Transverse colon (tissue), 4 donors: Measurements from ENCODE around the gene CASK.

Source experiments
- POLR2AphosphoS5 ChIP-seq, 3 donors: sonication (generic); formaldehyde crosslinking; IDR thresholded peaks; one replicate each; pipeline ENCODE4 v1.6.1; 2016; ENCODE audit warnings: antibody characterized with exemption in 3 of 3
- TF ChIP-seq, protein P1 (sequence below), 5 experiments: fragments of 200-600 bp in 3 of 5; fragments of 450-650 bp in 2 of 5; sonication (generic) in 3 of 5; IDR thresholded peaks; 1 replicate in 2 of 5; 2 replicates in 3 of 5; pipeline ENCODE4 v1.5.1; 2016 to 2017; ENCODE audit warnings: antibody characterized with exemption in 5 of 5, inconsistent platforms in 3 of 5, mild to moderate bottlenecking in 2 of 5, moderate library complexity in 1 of 5

DNA sequence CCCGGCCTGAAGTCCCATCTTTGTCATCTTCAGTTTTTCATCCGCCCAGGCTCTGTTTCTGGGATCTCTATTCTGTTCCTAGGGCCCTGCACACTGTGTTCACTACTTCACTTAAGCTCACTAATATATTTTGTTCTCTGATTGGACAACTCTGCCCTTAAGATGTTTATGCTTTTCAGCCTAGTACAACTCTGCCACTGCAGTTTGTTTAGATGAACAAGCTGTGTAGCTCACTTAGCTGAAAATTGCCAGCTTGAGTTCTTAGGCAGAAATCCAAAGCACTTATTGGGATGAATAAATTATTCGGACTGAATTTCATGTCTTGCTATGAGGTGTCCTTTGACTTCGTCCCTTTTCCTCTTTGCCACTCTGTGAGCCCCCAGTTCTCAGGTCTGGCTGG lies 415.4 kb downstream of the CASK start:
- TF ChIP-seq, protein P1, sequence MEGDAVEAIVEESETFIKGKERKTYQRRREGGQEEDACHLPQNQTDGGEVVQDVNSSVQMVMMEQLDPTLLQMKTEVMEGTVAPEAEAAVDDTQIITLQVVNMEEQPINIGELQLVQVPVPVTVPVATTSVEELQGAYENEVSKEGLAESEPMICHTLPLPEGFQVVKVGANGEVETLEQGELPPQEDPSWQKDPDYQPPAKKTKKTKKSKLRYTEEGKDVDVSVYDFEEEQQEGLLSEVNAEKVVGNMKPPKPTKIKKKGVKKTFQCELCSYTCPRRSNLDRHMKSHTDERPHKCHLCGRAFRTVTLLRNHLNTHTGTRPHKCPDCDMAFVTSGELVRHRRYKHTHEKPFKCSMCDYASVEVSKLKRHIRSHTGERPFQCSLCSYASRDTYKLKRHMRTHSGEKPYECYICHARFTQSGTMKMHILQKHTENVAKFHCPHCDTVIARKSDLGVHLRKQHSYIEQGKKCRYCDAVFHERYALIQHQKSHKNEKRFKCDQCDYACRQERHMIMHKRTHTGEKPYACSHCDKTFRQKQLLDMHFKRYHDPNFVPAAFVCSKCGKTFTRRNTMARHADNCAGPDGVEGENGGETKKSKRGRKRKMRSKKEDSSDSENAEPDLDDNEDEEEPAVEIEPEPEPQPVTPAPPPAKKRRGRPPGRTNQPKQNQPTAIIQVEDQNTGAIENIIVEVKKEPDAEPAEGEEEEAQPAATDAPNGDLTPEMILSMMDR (IDR thresholded peaks at IDR 0.05): no peak
- no peak for TF ChIP-seq POLR2AphosphoS5 (IDR thresholded peaks at IDR 0.05)
